GM21737 (cell line): ENCODE measurements around the gene AMN1.
"Not testable (repeated sequence)": the region's sequence is repeated elsewhere in the genome, so short reads cannot be mapped to it uniquely, and the experiment has no call there.

Experiments
- ATAC-seq: cut with Tn5 transposase; IDR thresholded peaks from one replicate; pipeline ENCODE4 v1.9.1; 2021; ENCODE audit warnings: mild to moderate bottlenecking, moderate library complexity; ENCODE audit not compliant: unreplicated experiment

The AMN1 gene

DNA sequence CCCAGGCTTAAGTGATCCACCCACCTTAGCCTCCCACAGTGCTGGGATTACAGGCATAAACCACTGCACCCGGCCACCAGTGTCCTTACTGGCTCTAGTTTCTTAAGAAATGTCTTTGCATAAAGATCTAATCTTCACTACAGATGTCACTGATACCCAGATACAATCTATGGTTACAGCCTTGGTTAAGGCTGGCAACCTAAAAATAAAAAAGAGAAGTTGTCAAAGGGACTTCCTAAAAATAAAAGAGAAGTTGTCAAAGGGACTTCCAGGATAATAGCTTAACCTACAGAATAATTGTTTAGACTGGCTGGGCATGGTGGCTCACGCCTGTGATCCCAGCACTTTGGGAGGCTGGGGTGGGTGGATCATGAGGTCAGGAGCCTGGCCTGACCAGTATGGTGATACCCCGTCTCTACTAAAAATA is 41.7 kb downstream of the AMN1 start:
- no peak for ATAC-seq

- ATAC-seq, result no peak
Measured at GRCh38 chr12:31685801-31686200, 43.0 kb downstream of the AMN1 start.

DNA sequence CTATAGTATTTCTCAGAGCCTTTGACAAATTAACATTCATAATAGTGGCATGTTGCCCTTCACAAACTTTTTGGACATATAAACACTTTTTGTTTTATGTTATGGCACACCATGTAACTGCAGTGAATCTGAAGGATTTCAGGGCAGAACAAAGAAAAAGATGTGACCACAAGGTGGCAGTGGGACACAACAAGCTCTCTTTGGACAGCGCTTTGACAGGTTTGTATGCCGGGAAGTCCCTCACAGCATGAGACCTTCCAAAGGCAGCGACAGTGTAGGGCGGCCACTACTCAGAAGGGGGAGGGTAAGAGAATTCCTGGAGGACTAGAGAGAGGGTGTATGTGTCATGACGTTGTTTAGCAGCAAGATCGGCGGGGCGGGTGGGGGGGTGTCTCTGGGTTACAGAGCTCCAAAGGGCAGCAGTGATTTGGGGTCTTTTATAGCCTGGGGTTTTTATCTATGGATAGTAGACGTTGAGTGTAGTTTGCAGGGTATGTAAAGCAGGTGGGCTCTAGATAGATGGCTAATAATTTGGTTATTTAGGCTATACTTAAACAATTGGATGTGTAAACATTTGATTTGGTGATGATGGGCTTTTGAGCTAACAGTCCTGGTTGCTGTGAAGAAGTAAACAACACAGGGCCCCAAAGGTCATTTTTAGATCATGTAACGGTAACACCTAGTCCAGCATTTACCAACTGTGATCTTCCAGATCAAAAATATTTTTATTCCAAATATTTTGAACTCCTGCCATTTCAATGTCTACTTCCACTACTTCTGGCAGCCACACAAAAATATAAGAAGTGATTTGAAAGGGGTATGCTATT is 46.5 kb downstream of the AMN1 start:
- peak; percentile 95 for ATAC-seq

GRCh38 chr12:31672521-31672920 is 56.3 kb downstream of the AMN1 start:
- ATAC-seq, result no peak

DNA sequence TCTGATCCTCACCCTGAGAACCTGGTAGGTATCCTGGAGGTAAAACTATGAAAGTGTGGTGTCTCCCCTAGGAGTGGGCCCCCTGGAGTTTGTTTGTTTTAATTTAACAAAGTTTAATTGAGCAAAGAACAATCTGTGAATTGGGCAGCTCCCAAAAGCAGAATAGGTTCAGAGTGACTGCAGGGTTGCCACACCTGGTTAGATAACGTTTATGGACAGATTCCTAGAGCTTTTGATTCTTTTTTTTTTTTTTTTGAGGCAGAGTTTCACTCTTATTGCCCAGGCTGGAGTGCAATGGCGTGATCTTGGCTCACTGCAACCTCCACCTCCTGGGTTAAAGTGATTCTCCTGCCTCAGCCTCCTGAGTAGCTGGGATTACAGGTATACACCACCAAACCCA is 59.2 kb downstream of the AMN1 start:
- ATAC-seq, result not testable (repeated sequence)

DNA sequence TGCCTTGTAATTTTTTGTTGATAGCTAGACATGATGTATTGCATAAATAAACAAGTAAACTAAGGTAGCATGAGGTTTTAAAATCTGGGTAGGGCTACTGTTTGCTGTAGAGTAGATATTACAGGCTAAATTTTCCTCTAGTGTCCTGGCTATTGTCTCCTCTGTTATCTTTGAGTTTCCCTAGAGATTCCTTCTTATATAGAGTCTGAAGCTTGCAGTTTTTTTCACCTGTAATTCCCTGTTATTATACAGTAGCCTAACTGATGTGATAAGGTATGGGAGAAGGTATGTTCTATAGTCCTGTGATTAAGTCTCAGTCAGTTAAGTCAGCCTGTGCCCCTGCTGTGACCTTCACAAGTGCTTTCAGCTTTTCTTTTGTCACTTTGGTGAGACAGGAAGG is 59.8 kb downstream of the AMN1 start:
- ATAC-seq, result no peak

DNA sequence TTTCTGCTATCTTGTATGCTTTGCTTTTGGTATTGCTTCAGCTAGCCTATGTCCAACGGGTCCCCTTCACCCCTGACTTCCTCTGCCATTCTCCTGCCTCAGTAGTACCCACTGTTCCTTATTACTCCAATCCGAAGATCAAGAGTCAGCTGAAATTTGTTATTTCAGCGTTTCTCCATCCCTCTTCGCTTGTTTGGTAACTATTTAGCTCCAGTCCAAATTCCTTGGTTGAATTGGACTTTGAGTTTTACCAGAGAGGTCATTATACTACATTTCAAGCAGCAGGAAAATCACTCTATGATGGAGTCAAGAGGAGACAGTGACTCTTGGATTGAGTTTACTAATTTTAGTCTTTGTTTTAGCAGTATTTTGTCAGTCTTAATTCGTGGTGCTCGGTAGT is 64.8 kb downstream of the AMN1 start:
- ATAC-seq, result no peak

- no peak for ATAC-seq
Measured at GRCh38 chr12:31663576-31663975, 65.2 kb downstream of the AMN1 start.

GRCh38 chr12:31662176-31662849 is 66.5 kb downstream of the AMN1 start:
- no peak for ATAC-seq

DNA sequence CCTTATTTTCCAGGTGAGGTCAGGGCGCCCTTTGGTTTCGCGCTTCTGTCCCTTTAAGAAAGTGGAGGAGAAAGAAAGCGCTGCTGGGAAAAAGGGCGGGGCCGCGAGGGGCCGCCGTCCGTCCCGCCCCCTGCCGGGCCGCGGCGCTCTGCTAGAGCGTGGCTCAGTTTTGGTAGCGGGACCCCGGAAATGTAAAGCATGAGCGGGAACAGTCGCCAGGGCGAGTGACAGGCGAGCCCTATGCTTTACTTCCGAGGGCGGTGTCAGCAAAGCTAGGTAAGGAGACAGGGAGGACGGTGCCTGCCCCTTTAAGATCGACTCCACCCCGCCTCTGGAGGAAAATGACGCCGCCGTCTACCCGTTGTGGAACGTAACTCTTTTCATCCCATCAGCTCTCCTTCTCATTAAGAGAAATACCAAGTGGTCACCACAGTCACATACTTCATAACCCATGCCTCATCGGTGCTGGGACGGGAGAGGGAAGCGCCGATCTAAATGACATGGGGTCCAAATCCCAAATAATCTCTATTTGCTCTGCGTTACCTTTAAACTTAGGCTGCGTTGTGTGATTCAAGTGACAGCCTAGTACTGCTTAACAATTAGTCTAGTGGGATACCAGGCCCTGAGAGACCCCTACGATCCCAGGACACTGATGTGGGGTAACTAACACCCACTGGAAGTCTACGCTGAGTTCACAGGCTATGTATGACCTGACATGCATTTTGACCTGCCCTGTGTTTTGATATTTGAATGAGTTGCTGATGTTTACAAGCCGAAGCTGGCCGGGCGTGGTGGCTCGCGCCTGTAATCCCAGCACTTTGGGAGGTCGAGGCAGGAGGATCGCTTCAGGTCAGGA is 69.5 kb downstream of the AMN1 start, which contains the start of gene ETFBKMT:
Gene ETFBKMT (plus strand): TSS at position 602 of the 856 bp plus-strand sequence. CDS start 2,266 bp downstream, outside the sequence.
- peak; percentile 99 for ATAC-seq

DNA sequence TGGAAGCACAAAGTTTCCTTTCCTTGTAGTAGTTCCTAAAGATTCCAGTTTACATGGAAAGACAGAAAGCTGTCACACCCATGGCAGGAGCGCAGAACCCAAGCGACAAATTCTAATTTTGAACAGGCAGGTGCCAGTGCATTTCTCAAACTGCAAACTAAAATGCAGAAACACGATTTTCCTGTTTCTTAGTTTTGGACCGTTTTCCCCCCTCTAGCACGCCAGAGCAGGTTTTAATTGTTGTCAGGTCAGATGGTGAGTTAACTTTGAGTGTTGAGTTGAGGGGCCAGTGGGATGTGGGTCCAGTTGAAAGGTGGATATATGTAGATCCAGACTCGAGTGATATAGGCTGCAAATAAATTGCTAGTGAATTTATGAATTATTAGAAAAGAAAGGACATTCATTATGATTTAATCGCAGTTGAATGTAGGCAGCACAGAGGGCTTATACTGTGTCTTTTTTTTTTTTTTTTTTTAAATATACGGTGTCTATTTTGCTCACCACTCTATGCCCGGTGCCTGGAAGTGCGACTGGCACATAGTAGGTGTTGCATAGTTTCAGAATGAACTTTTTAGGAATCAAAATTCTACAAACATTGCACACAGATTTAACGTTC is 70.2 kb downstream of the AMN1 start:
- ATAC-seq, result no peak

- no peak for ATAC-seq
Measured at GRCh38 chr12:31655792-31656191, 73.0 kb downstream of the AMN1 start.

GRCh38 chr12:31655208-31655607 is 73.6 kb downstream of the AMN1 start:
- ATAC-seq, result no peak

GRCh38 chr12:31651893-31652521 is 76.8 kb downstream of the AMN1 start:
- no peak for ATAC-seq

DNA sequence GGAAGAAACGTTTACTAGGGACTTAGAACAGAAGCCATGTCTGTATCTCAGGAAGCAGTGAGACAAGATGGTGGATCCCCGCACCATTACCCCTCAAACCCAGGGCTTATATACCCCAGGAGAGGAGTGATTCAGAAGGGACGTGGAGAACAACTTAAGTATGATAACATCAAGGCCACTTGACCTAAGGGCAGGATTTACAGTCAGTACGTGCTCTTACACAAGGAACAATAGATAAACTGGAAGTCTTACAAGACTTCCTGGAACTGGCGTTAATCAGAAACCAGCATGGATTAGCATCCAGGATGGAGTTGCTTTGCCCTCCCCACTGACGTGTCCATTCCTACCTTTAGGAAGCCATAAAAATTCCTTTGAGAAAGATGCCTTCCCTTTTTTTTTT is 77.9 kb downstream of the AMN1 start:
- no peak for ATAC-seq

DNA sequence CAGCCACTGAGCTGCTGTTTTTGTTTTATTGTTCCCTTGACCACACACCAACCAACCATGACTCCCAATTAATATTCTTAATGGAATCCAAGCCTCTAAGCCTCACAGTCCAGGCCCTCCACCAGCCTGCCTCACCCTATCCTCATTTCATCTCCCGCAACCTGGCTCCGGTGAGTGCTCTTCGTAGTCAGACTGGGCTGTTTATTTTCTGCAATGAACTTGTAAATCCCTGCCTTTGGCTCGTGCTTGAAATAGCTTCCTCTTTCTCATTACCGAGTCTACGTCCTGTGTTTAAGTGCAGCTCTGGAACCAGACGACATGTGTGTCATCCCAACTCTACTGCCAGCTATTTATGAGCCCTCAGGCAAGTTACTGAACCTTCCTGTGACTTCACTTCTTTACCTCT is 81.7 kb downstream of the AMN1 start:
- ATAC-seq, result no peak

- no peak for ATAC-seq
Measured at GRCh38 chr12:31645924-31646323, 82.9 kb downstream of the AMN1 start.

- ATAC-seq, result no peak
Measured at GRCh38 chr12:31644536-31644935, 84.3 kb downstream of the AMN1 start.

DNA sequence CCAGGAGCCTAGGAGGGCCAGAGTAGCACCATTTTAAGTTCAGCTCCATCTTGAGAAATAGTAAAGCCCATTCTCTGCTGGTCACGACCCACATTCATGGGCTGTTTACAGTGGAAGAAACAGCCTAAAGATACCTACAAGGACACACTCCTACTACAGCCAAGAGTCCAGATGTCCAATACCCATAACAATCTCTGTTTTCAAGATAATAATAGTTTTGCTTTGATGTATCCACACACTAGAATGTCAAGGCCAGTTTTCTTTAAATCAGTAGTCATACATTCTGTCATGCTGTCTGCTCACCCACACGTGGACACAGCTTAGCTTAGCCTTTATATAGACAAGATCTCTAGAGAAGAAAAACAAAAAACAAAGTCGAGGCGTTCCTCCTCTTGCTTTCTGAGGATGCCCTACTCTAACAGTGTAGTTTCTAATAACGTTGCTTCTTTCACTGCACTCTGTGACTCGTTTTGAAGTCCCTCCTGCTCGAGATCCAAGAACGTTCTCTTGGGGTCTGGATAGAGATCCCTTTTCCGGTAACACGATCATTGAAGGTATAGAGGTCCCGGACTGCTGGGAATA is 87.2 kb downstream of the AMN1 start:
- ATAC-seq, result no peak

DNA sequence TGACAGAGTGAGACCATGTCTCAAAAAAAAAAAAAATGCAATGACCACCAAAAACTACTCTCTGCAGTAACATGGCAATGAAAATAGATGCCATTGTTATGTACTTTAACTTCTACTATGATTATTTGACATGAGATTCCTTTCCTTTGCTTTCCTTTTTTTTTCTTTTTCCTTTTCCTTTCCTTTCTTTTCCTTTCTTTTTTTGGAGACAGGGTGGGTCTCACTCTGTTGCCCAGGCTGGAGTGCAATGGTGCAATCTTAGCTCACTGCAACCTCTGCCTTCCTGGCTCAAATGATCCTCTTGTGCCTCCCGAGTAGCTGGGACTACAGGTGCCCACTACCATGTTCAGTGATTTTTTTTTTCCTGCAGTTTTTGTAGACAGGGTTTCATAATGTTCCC is 94.2 kb downstream of the AMN1 start:
- no peak for ATAC-seq
